Measurements from ENCODE around the gene RNF41.
"Not testable (repeated sequence)": the region's sequence is repeated elsewhere in the genome, so short reads cannot be mapped to it uniquely, and the experiment has no call there.

The RNF41 gene

DNA sequence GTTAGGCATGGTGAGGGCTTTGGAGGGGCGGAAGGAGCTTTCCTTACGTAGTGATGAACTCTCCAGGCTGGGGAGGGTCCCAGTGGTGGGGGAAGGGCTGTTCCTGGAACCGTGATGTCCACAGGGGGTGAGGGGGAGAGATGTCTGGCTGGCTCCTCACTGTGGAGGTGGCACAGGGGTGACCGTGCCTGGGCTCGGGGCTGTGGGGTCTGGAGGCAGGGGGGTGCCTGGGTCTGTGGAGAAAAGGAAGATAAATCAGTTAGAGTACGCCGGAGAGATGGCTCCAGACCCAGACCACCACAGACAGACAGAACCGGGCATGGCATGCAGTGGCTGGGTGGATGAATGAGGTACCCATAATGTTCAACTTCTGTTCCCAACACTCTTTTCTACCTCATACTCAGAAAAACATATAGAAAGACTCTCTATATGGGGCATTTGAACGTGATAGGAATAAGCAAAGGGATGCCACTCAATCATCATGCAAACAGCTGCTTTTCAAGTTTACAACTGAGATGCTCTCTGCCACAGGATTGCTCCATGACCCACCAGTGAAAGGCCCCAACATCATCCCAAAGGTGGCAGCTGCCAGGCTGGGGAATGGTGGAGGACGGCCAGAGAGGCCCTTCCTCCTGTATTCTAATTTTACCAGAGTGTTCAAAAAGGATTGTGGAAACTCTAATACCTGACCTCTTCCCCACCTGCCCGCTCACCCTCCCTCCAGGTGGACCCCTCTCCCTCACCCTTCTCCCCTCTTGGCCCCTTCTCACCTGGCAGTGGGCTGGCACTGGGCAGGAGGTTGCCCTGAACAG is 58.0 kb downstream of the RNF41 start:
- DNase-seq, result no peak

GRCh38 chr12:56162468-56163290 is 59.0 kb downstream of the RNF41 start:
- DNase-seq, result no peak

- DNase-seq, result no peak
Observed at GRCh38 chr12:56161690-56162351, 59.9 kb downstream of the RNF41 start.

- no peak for DNase-seq
Observed at GRCh38 chr12:56160894-56161689, 60.6 kb downstream of the RNF41 start.

GRCh38 chr12:56160193-56160763 is 61.4 kb downstream of the RNF41 start:
- peak; percentile 58 for DNase-seq

DNA sequence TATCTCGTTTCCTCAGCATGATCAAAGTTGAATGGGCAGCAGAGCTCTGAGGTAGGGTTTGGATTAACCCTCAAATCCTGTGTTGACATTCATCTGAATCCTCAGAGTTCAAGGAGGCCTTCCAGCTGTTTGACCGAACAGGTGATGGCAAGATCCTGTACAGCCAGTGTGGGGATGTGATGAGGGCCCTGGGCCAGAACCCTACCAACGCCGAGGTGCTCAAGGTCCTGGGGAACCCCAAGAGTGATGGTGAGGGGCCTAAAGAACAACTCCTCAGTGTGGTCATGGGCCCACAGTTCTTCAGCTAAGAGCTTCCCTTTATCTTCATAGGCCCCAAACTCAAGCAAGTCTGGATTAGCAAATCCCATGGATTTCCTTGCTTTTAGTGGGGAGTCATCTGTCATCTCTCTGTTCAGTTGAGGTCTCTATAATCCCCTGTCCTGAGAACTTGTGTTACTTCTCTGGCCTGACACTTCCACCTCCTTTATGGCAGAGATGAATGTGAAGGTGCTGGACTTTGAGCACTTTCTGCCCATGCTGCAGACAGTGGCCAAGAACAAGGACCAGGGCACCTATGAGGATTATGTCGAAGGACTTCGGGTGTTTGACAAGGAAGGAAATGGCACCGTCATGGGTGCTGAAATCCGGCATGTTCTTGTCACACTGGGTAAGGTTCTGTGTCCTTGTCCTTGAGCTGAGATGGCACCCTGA is 62.1 kb downstream of the RNF41 start:
- DNase-seq, result no peak

DNA sequence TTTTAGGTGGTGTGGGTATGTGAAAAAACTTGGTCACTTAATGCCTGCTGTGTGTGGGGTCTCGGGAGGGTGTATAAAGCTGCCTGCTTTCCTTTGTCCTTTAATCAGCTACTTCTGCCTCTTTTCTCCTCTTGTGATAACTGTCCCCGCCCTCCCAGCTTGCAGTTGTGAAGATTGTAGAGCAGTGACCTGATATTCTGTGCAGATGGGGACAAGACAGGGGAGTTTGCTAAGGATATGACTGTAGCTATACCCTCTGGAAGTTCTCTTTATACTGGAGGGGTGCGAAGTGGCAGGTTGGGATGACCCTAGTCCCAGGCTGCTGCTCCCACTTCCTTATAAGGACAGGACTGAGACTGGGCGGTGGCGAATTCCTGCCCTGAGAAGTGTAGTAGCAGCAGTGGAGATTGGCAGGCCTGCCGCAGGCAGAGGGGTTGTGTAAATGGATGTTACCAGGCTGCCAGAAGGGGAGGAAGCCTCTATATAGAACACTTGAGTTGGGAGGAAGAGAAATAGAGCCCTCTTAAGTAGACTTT is 62.7 kb downstream of the RNF41 start:
- DNase-seq, result peak; percentile 21

DNA sequence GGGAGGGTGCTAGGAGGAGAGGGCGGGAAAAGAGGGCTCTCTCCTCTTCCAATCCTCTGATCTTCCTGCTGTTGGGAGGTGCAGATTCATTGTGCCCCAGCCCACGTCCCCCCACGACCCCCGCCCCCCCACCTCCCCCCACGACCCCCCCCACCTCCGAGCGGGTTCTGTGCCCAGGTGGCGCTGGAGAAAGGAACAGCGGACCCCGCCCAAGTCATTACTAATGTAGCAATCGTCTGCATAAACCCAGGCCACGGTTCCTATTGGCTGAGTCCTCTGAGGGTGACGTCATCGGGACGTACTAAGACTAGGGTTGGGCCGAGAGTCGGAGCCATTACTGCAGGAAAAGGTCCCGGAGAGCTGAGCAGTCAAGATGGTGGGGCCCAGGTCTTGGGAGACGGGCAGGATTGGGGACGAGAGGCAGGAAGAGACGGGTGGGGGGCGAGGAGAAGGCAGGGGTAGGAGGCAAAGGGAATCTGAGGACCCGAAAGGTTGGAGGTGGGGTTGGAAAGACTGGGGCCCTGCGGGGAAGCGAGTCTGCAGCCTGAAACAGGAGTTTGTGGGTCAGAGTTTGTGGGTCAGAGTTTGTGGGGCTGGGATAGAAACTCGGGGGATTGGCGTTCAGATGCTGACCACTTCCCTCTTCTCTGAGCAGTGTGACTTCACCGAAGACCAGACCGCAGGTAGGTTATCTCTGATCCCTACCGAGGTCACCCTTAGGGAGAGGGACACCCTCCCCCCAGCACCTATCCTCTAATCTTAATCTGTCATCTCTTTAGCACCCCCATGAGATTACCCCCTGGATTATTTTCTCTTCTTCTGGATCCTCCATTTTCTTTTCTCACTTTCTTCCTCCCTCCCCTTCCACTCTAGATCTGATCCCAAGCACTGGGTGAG is 63.4 kb downstream of the RNF41 start, which contains the start of gene MYL6:
Gene MYL6 (plus strand): TSS at position 331 of the 897 bp plus-strand sequence. CDS start 43 bp downstream, at position 374.
- peak; percentile 83 for DNase-seq

DNA sequence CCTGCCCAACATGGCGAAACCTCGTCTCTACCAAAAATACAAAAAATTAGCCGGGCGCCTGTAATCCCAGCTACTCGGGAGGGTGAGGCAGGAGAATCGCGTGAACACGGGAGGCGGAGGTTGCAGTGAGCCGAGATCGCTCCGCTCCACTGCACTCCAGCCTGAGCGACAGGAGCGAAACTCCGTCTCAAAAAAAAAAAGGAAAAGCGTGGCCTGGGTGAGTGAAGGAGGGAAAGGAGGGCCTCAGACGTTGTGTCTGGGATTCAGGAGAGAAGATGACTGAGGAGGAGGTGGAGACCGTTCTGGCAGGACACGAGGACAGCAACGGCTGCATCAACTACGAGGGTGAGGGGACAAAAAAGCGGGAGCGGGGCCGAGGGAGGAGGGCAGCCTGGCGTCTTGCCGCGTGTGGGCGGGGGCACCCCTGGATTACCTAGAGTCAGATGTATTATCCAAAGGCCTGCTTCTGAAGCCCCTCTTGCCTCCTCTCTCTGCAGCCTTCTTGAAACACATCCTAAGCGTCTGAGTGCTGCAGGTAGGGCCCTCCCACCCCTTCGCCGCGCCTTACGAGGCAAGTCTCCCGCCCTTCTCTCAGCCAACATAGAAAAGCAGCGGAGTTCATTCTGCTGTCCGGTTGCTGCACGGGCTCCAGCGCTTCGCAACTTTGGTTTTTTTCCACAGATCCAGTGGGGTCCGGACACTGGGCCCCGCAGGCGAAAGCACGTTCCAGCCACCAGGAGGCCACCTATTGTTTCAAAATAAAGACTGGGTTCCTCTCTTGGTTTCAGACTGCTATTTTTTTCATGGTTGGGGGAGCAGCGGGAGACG is 64.3 kb downstream of the RNF41 start:
- DNase-seq, result peak; percentile 53

- not testable (repeated sequence) for DNase-seq
Observed at GRCh38 chr12:56156464-56157200, 65.1 kb downstream of the RNF41 start.

- DNase-seq, result no peak
Observed at GRCh38 chr12:56155256-56155845, 66.4 kb downstream of the RNF41 start.

GRCh38 chr12:56154818-56155217 is 66.9 kb downstream of the RNF41 start:
- no peak for DNase-seq

DNA sequence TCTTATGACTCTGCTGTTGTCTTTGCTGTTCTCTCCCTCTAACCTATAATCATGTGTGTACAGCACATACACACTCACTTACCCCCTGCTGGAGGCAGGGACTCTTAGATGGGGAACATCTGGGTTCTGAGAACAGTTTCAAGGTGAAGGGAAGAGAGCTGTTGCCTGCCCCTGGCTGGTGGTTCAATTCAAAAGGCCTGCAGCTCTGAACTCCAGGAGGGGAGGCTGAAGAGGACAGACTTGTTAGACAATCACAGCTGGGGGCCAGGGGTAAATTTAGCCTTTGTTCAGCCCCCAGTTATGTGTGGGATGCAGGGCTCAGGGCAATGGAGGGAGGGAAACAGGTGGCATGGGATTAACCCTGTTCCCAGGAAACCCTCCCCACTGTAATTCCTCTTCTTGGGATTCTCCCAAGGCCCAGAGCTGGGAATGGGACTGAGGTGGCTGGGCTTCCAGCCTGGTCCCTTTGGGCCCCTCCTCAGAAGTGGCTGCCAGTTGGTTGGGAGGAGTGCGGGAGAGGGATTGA is 67.4 kb downstream of the RNF41 start:
- no peak for DNase-seq

- no peak for DNase-seq
Observed at GRCh38 chr12:56153678-56154065, 68.0 kb downstream of the RNF41 start.

DNA sequence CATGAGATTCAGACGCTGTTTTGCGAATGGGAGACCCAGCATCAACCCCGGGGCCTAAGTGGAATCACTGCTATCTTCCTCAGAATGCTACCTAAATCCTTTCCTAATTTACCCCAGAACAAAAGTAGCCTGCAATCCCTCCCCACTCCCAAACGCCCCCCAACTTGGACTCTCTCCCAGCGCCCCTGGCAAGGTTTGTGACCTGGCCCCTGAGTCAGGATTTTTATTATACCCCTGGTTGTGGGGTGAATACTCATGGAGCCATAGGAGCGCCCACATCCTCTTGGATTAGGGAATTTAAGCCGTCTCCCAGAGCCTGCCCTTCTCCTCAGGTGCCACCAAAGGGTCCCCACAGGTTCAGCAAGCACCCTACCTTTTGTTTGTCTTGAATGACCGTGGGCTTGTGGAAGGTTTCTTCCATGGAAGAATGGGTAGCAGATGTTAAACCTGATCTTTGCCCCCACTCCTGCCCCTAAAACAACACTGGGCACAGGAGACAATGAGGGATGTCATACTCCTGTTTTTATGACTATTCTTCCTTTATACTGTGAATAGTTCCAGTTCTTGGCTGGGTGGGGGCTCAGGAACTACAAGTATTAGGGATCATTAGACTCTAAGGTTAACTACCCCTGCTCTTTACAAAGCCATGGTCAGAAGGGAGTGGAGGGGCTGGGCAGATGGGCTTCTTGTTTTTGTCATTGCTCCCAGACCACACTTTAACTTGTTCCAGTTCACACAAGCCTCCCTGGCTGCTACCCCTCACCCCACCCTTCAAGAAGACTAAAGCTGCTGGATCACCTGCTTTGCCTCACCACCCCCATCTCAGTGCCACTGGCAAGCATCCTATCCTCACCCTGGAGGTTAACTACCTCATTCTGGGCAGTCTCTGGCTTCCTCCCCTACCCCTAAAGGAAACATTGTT is 68.7 kb downstream of the RNF41 start:
- DNase-seq, result no peak
